ENCODE measurements around the gene NAPB. TPM values are rescaled to one million over a fixed set of nuclear protein-coding genes. Genes with fewer than 3 reads are reported as not detected.

The NAPB gene
- total RNA-seq, 1 donor: 7.4 TPM

DNA sequence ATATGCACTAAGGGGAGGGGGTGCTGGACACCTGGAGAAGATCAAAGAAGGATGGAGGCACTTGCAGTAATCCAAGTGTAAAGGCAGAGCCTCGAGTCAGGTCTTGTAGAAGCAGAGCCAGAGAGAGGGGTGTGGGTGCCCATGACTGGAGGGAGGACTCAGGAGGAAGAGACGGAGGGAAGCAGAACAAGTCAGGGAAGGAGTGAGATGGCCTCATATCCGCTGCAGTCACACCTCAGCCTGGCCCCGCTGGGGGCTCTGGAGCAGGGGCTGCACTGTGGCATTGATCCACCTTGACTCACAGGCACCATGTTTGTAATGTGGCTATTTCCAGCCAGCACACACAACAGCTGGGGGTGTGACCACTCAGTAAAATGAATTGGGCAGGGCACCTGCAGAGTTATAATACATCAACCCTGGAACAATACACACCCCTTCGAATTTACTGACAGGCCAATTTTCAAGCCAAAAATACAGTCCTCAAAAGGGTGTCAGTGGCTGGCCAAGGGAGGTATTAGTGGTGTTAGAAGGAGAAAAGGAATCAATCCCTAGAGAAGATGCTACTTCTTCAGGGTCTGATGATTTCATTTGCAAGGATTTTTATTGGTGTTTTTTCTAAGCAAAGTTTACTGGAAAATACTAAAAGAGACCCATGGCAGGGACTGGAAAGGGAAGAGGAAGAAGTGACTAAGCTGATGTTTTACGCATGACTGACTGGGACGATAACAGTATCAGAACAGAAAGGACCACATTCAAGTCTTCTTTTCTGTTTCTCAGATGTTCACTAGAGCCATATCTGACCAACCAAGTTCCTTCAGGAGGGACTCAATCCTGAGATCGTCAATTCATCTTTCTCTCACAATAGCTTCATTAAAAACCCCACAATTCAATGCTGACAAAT lies 89.6 kb downstream of the NAPB start:
- peak; percentile 40 for DNase-seq (ENCODE audit: low read depth)
- H3K4me3 ChIP-seq (ENCODE audit: low read depth, low read length): no peak overlapping the region
- TF ChIP-seq, protein P1, sequence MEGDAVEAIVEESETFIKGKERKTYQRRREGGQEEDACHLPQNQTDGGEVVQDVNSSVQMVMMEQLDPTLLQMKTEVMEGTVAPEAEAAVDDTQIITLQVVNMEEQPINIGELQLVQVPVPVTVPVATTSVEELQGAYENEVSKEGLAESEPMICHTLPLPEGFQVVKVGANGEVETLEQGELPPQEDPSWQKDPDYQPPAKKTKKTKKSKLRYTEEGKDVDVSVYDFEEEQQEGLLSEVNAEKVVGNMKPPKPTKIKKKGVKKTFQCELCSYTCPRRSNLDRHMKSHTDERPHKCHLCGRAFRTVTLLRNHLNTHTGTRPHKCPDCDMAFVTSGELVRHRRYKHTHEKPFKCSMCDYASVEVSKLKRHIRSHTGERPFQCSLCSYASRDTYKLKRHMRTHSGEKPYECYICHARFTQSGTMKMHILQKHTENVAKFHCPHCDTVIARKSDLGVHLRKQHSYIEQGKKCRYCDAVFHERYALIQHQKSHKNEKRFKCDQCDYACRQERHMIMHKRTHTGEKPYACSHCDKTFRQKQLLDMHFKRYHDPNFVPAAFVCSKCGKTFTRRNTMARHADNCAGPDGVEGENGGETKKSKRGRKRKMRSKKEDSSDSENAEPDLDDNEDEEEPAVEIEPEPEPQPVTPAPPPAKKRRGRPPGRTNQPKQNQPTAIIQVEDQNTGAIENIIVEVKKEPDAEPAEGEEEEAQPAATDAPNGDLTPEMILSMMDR (IDR thresholded peaks at IDR 0.05; ENCODE audit: insufficient read depth, low read length): no peak

DNA sequence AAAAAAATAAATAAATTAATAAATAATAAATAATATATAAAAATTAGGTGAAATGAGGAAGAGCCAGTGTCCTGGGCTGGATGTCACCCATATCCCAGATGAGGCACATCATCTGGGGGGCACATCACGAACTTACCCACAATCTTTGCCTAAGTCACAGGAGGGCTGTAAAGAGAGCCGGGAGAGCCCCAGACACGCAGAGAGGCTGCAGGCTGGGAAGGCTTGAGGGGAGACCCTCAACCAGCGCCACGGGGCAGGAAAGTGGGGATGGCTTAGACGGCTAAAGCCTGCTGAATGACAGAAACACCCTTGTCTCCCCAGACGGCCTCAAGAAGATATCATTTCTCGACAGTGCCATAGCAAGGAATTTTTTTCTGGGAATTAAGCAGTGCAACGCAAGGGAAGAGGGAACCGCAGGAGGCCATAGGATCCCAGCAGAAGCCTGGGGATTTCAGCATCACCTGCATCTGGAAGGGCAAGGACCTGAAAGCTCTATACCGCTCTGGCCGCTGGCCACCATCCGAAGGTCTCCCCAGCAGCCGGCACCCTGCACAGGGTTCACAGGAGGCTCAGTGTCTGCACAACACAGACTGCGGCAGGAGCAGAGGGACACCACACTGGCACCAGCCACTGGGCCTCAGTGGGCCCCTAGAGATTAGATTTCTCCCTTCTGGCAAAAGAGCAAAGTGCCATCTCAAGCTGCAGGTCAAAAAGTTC lies 93.5 kb downstream of the NAPB start:
- no peak overlapping the region for H3K4me3 ChIP-seq (ENCODE audit: low read depth, low read length)
- no peak for DNase-seq (ENCODE audit: low read depth)
- TF ChIP-seq, protein P1 (IDR thresholded peaks at IDR 0.05; ENCODE audit: insufficient read depth, low read length): no peak

DNA sequence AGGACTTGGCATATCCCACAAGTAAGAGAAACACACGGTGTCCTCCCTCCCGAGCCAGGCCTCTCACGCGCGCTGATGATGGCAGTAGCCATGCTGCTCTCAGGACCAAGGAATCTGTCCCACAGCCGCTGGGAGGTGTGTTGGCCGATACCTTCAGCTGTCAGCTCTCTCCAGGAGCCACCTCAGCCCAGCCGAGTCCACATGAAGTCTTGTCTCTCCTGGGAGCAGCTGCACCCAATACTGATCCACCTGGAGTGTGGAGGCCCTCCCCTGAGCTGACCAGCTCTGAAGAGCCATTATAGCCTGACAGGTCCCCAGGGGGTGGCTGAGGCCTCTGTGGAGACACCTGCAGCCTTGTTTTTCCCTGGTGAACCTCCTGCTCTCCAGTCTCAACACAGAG lies 94.5 kb downstream of the NAPB start:
- TF ChIP-seq, protein P1 (IDR thresholded peaks at IDR 0.05; ENCODE audit: insufficient read depth, low read length): no peak

DNA sequence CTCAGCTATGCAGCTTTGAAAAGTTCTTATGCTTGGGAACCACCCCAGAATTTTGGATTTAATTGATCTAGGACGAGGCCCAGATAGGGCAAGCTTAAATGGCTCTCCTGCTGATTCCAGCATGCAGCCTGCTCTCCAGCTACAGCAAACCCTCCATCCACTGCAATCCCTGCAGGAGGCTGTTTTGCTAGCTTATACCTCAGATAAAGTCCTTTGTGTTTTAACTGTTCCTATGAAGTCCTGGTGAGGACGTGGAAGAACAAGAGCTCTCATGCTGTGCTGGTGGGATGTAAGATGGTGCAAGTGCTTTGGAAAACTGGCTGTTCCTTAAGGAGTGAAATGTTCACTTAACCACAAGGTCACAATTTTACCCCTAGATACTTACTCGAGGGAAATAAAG lies 96.2 kb downstream of the NAPB start:
- TF ChIP-seq, protein P1 (IDR thresholded peaks at IDR 0.05; ENCODE audit: insufficient read depth, low read length): no peak
- no peak overlapping the region for H3K4me3 ChIP-seq (ENCODE audit: low read depth, low read length)
- DNase-seq (ENCODE audit: low read depth): no peak

More for the DNA sequence above, 94.5 kb downstream of the NAPB start:
- no peak overlapping the region for H3K4me3 ChIP-seq (ENCODE audit: low read depth, low read length)
- DNase-seq (ENCODE audit: low read depth): no peak

Small RNA genes within 50 kb of the gene (small RNA-seq; reads per million reads assigned to genes)
- gene RF00019: not detected
- not detected for gene RNA5SP479

Other genes with a start within 250 kb of the NAPB start
- 11.4 and 30.8 TPM in 2 replicates for gene NXT1, start 70.7 kb downstream of the NAPB start, total RNA-seq (ENCODE audit: low replicate concordance)
- gene GZF1, start 59.3 kb downstream of the NAPB start, total RNA-seq (ENCODE audit: low replicate concordance): 11.7 and 12.6 TPM in 2 replicates
- not detected in 2 replicates for gene CSTL1, start 18.2 kb upstream of the NAPB start, total RNA-seq (ENCODE audit: low replicate concordance)
- gene CST11, start 31.4 kb upstream of the NAPB start, total RNA-seq (ENCODE audit: low replicate concordance): not detected in 2 replicates
- gene CST8, start 69.6 kb upstream of the NAPB start, total RNA-seq (ENCODE audit: low replicate concordance): not detected in 2 replicates
- not detected in 2 replicates for gene CST9L, start 147.0 kb upstream of the NAPB start, total RNA-seq (ENCODE audit: low replicate concordance)
- not detected in 2 replicates for gene CST9, start 184.4 kb upstream of the NAPB start, total RNA-seq (ENCODE audit: low replicate concordance)
- 246 and 355 TPM in 2 replicates for gene CST3, start 216.5 kb upstream of the NAPB start, total RNA-seq (ENCODE audit: low replicate concordance)

All from fibroblast of the aortic adventitia (primary cell).